Measurements from ENCODE around the gene DLG2.
"Not testable (repeated sequence)": the region's sequence is repeated elsewhere in the genome, so short reads cannot be mapped to it uniquely, and the experiment has no call there.

DLG2 gene

DNA sequence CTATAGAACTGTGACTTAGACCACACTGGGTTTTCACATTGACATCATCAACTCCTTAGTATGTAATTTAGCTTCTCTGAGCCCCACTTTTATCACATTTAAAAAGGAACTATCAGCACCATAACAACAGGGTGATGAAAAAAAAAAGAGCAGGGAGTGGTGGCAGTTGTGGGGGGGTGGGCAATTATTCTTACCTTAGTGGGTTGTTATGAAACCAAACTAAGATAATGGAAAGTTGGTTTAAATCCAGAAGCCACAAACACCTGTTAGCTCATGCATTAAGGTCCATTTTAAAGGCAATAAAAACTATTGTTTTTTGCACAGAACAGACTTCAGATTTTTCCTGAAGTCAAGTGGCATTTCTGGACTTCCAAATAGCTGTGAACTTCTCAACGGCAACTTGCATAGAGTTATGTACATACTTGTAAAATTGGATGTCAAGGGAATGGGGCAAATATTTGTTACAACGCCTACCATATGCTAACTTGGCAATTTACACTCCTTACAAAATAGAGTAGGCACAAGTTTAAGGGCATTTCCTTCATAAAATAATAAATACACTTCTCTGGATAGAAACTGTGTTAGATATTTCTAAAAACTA, 793.6 kb downstream of the DLG2 start:
- DNase-seq (ENCODE audit: low read depth) = no peak

- no peak for DNase-seq (ENCODE audit: low read depth)
These were observed 796.8 kb downstream of the DLG2 start for GRCh38 chr11:84830372-84830771.

- no peak for DNase-seq (ENCODE audit: low read depth)
These were observed 798.0 kb downstream of the DLG2 start for GRCh38 chr11:84829162-84829561.

DNA sequence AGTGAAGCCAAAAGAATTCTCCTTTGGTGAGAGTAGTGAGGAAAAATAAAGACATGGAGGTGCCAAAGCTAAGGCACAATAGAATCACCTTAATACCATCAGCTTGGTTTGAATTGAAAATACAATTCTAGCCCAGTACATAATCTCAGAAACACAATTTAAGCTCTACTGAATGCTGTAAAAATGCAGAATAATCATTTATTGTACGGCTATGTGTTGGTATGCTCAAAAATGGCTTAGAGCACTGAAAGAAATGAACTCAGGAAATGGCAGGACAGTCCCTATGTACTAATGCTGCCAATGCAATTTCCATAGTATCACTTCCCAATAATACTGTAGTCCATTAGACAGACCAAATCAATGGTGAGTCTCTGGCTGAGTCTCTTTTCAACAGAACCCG, 798.5 kb downstream of the DLG2 start:
- no peak for DNase-seq (ENCODE audit: low read depth)

- no peak for DNase-seq (ENCODE audit: low read depth)
These were observed 802.0 kb downstream of the DLG2 start for GRCh38 chr11:84825106-84825660.

DNA sequence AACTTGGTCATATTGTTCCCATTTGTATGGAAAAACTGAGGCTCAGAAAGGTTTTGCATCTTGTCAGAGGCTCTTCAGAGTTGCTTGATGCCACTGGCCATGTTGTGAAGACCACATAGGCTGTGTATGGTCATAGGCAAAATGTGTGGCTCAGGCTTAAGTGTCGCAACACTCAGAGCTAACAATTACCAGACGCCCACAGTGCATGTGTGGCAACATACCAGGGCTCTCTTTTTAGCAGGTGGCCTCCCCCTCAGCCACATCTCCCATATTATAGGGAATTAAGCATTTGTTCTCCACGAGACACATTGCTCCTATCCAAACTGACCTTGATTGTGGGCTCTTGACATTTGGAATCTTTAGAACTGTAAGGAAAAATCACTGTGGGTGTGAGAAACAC, 802.5 kb downstream of the DLG2 start:
- DNase-seq (ENCODE audit: low read depth) = no peak

DNA sequence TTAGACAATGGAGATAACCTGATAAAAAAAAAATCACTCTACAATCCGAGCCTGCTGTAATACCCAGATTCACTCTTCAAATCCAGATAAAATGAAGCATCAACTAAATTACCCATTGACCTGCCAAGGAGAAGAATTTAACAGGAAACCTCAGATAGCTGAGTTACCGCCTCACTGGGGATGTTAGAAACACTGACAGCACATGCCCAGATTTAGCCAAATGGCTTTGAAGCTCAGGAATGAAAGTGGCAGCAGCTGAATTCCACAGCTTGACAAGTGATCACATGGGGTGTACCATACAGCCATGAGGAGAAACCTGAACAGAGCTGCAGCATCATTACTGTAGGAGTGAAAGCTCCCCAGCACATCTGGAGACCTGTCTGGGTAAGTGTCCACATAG, 807.6 kb downstream of the DLG2 start:
- no peak for DNase-seq (ENCODE audit: low read depth)

GRCh38 chr11:84819128-84819527, 808.0 kb downstream of the DLG2 start:
- no peak for DNase-seq (ENCODE audit: low read depth)

DNA sequence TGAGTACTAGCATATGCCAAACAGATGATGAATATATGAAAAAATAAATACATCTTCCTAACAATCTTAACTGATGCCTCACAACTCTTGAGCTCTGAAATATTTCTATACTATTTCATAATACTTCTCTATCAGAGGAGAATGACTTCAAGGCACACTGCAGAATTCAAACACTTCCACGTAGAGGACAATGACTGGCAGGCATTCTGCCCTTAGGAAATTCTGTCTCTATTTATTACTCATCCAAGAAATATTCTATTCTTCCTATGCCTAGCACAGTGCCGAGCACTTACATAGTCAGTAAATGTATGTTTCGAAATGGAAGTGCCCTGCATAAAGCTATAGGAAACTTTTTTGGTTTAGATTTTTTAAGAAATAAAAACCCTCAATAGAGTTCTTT, 809.1 kb downstream of the DLG2 start:
- no peak for DNase-seq (ENCODE audit: low read depth)

- no peak for DNase-seq (ENCODE audit: low read depth)
These were observed 814.6 kb downstream of the DLG2 start for GRCh38 chr11:84812471-84812969.

DNA sequence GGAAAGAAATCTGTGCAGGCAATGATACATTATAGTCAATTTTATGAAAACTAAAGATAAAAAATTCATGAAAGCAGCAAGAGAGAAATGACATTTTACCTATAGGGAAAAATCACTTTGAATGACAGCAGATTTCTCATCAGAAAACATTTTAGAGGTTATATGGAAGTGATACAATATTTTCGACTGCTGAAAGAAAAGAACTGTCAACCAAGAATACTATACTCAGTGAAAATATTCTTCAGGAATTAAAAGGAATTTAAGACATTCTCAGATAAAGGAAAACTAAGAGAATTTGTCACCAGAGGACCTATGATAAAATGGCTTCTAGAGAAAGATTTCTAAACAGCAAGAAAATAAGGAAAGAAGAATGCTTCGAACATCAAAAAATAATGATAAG, 820.8 kb downstream of the DLG2 start:
- no peak for DNase-seq (ENCODE audit: low read depth)

DNA sequence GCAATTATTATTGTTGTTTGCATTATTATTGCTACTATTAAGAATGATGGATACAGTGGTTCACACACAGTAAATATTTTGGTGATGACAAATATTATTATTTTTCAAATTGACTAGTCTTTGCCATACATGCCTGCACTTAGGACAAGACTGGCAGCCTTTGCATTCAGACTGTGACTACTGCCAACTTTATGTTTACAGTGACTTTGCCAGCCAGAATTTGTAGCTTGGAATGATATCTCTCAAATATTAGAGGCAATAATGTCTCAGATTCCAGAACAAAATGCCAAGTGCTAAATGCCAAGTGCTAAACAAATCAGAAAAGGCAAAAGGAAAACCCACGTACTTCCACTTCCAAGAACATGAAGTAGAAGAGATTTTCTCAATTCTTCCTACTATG, 823.1 kb downstream of the DLG2 start:
- no peak for DNase-seq (ENCODE audit: low read depth)

- DNase-seq (ENCODE audit: low read depth) = no peak
These were observed 826.3 kb downstream of the DLG2 start for GRCh38 chr11:84800755-84801346.

DNA sequence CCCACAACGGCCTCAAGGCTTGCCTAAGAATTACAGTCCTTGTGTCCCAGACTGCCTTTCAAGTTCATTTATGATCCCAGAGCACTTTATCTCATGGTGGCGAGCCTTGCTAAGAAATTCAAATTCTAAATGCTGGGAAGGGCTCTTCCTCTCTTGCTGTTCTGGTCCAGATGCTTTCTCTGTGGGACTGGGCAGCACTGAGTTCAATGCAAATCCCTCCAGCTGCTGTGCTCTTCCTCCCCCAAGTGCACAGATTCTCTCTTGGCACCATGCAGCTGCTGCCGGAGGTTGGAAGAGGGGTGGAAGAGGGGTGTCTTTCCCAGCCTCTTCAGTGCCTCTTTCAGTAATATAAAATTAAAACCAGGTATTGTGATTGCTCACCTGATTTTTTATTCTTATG, 828.0 kb downstream of the DLG2 start:
- no peak for DNase-seq (ENCODE audit: low read depth)

- DNase-seq (ENCODE audit: low read depth) = no peak
These were observed 831.4 kb downstream of the DLG2 start for GRCh38 chr11:84795698-84796097.

- no peak for DNase-seq (ENCODE audit: low read depth)
These were observed 832.3 kb downstream of the DLG2 start for GRCh38 chr11:84794663-84795443.

GRCh38 chr11:84793318-84793717, 833.8 kb downstream of the DLG2 start:
- DNase-seq (ENCODE audit: low read depth) = no peak

- no peak for DNase-seq (ENCODE audit: low read depth)
These were observed 836.2 kb downstream of the DLG2 start for GRCh38 chr11:84790849-84791427.

DNA sequence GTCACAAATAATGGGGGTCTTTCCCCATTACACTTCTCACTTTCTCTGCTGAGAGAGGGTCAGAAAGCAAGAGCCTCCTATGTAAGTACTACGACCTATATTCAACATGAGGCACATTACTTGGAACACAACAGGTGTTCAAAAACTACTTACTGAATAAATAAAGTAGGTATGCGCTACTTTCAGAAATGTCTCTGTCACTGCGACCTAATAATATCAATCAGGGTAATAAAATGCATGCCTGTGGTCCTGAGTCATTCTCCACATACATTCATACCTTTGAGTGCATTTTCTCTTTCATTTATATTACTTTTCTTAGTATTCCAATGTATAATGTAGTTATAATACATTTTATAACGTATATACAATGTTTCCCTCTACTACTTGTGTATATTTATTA, 838.9 kb downstream of the DLG2 start:
- DNase-seq (ENCODE audit: low read depth) = no peak

DNA sequence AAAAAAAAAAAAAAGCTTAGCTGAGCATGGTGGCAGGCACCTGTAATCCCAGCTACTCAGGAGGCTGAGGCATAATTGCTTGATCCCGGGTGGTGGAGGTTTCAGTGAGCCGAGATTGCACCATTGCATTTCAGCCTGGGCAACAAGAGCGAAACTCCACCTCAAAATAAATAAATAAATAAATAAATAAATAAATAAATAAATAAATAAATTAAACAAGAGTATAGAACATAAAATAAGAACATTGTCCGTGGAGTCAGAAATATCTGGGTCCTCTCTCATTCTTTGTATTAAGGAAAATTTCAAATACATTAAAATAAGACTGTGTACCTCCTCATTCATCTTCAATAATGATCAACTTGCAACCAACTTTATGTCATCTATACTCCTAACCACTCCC, 843.0 kb downstream of the DLG2 start:
- DNase-seq (ENCODE audit: low read depth) = not testable (repeated sequence)

DNA sequence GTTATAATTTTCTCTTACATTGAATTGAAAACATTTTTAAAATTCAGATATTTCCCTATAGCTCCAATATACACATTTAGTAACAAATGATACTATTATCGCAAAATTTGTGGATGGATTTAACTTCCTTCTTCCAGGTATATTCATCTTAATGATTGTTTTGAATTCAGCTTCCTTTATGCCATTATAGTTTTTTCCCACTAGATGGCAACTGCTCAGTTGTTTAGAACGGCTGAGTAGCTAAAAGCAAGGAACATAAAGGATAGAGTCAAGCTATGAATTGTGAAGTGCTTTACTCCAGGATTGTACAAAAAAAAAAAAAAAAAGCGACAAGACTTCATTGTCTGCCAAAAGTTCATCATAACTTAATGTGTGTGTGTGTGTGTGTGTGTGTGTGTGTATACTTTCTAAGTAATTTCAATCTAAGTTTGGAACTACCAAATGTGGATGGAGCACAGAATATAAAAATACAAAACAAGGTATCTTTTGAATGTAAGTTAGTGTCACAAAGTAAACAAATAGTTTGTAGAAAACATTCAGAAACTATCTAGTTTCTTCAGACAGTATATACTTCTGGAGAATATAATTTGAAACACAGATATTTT, 846.4 kb downstream of the DLG2 start:
- DNase-seq (ENCODE audit: low read depth) = no peak

- no peak for DNase-seq (ENCODE audit: low read depth)
These were observed 851.6 kb downstream of the DLG2 start for GRCh38 chr11:84775503-84775902.

Data from activated T-helper 1 cell treated with Interleukin-2 at 50 U/mL for 16 hours (primary cell).